Astrocyte (in vitro differentiated cells and primary cell): Measurements from ENCODE around the gene PLIN4. TPM values are rescaled to one million over a fixed set of nuclear protein-coding genes. Genes with fewer than 3 reads are reported as not detected.

Experiments
- DNase-seq: peaks from one replicate; pipeline ENCODE4 v3.0.0-alpha.2; 2010; ENCODE audit warnings: low read depth
- FAIRE-seq: peaks from 2 replicates; lab custom pipeline; 2011; peaks lifted over from hg19 to GRCh38; lab: Jason Lieb, UNC
- H2AFZ ChIP-seq: 2 replicates; pipeline ENCODE4 v1.6.0; 2012; ENCODE audit warnings: low read depth, low read length, inconsistent platforms
- H3K27ac ChIP-seq: 2 replicates; pipeline ENCODE4 v1.5.1; 2011; ENCODE audit warnings: low read depth, low read length, inconsistent platforms
- H3K27me3 ChIP-seq: 2 replicates; pipeline ENCODE4 v1.6.0; 2011; ENCODE audit warnings: low read length, inconsistent platforms; ENCODE audit not compliant: insufficient read depth
- H3K36me3 ChIP-seq: 2 replicates; pipeline ENCODE4 v1.5.1; 2011; ENCODE audit warnings: low read length, inconsistent platforms; ENCODE audit not compliant: insufficient read depth
- H3K4me1 ChIP-seq: 2 replicates; pipeline ENCODE4 v1.5.1; 2011; ENCODE audit warnings: low read length, inconsistent platforms; ENCODE audit not compliant: insufficient read depth
- H3K4me2 ChIP-seq: 2 replicates; pipeline ENCODE4 v1.6.0; 2012; ENCODE audit warnings: low read length, inconsistent platforms
- H3K4me3 ChIP-seq: 2 replicates; pipeline ENCODE4 v1.5.1; 2011; ENCODE audit warnings: low read depth, mild to moderate bottlenecking, low read length, inconsistent platforms; ENCODE audit not compliant: insufficient read depth
- H3K79me2 ChIP-seq: 2 replicates; pipeline ENCODE4 v1.6.0; 2012; ENCODE audit warnings: mild to moderate bottlenecking, low read length, inconsistent platforms; ENCODE audit not compliant: insufficient read depth
- H3K9ac ChIP-seq: 2 replicates; pipeline ENCODE4 v1.6.0; 2012; ENCODE audit warnings: mild to moderate bottlenecking, low read length, inconsistent platforms
- H3K9me3 ChIP-seq: 2 replicates; pipeline ENCODE4 v1.5.1; 2012; ENCODE audit warnings: low read depth, mild to moderate bottlenecking, low read length, inconsistent platforms; ENCODE audit not compliant: insufficient read depth
- H4K20me1 ChIP-seq: 2 replicates; pipeline ENCODE4 v1.6.0; 2012; ENCODE audit warnings: low read length, inconsistent platforms; ENCODE audit not compliant: insufficient read depth
- H3K27ac Mint-ChIP-seq: one replicate; pipeline ENCODE4 v1.8.0; 2021; ENCODE audit warnings: mild to moderate bottlenecking, mixed read lengths; ENCODE audit not compliant: unreplicated experiment
- H3K27me3 Mint-ChIP-seq: one replicate; pipeline ENCODE4 v1.8.0; 2021; ENCODE audit warnings: low read depth, mixed read lengths; ENCODE audit not compliant: unreplicated experiment
- H3K36me3 Mint-ChIP-seq: one replicate; pipeline ENCODE4 v1.8.0; 2021; ENCODE audit warnings: low read depth, mixed read lengths; ENCODE audit not compliant: unreplicated experiment
- H3K4me1 Mint-ChIP-seq: one replicate; pipeline ENCODE4 v1.8.0; 2021; ENCODE audit warnings: low read depth, mixed read lengths; ENCODE audit not compliant: unreplicated experiment
- H3K4me3 Mint-ChIP-seq: one replicate; pipeline ENCODE4 v1.8.0; 2021; ENCODE audit warnings: mild to moderate bottlenecking, moderate library complexity, mixed read lengths; ENCODE audit not compliant: unreplicated experiment
- H3K9me3 Mint-ChIP-seq: one replicate; pipeline ENCODE4 v1.8.0; 2021; ENCODE audit warnings: mild to moderate bottlenecking, mixed read lengths; ENCODE audit not compliant: unreplicated experiment
- CTCF ChIP-seq: IDR thresholded peaks from 2 replicates; pipeline ENCODE4 v1.5.1; 2011; ENCODE audit warnings: low read depth, mild to moderate bottlenecking, inconsistent platforms, low read length, moderate library complexity; ENCODE audit not compliant: insufficient read depth
- EZH2 ChIP-seq: IDR thresholded peaks from 2 replicates; pipeline ENCODE4 v1.6.1; 2012; ENCODE audit warnings: mild to moderate bottlenecking, low read length, inconsistent platforms; ENCODE audit not compliant: insufficient read depth
- total RNA-seq: library from RNA; stranded (reverse); gene quantifications from 2 replicates; pipeline ENCODE4 v1.2.1, GENCODE V29; 2021

PLIN4 gene
- total RNA-seq, 1 donor from 2014 or later = 0.05 TPM

GRCh38 chr19:4522291-4523002 lies 4.2 kb upstream of the PLIN4 start:
- no peak overlapping the region for H3K4me3 Mint-ChIP-seq
- no peaks in the 10 kb centered on the region for H3K36me3 Mint-ChIP-seq
- H3K9me3 Mint-ChIP-seq = peaks cover 3% of the 10 kb centered on the region
- Histone ChIP-seq H3K36me3 (no peaks in the 10 kb centered on the region), H3K4me1 (no peaks in the 10 kb centered on the region), H3K4me3 (no peak overlapping the region), H3K9ac (no peak overlapping the region), H4K20me1 (no peaks in the 10 kb centered on the region), H3K4me2 (no peak overlapping the region), H3K27ac (no peak overlapping the region), H3K27me3 (no peaks in the 10 kb centered on the region), H3K79me2 (no peaks in the 10 kb centered on the region), H3K9me3 (no peaks in the 10 kb centered on the region), H2AFZ (no peak overlapping the region)
- peaks cover 6% of the 10 kb centered on the region for H3K4me1 Mint-ChIP-seq
- FAIRE-seq (no peak), DNase-seq (no peak)
- TF ChIP-seq EZH2 (no peak), CTCF (no peak)
- peaks cover 23% of the 10 kb centered on the region for H3K27me3 Mint-ChIP-seq
- H3K27ac Mint-ChIP-seq = no peak overlapping the region

GRCh38 chr19:4521888-4522242 lies 3.6 kb upstream of the PLIN4 start:
- Mint-ChIP-seq H3K9me3 (peaks cover 3% of the 10 kb centered on the region), H3K27ac (no peak overlapping the region), H3K4me3 (no peak overlapping the region), H3K36me3 (no peaks in the 10 kb centered on the region), H3K27me3 (peaks cover 23% of the 10 kb centered on the region), H3K4me1 (peaks cover 6% of the 10 kb centered on the region)
- Histone ChIP-seq H3K4me1 (no peaks in the 10 kb centered on the region), H3K4me2 (no peak overlapping the region), H3K27me3 (no peaks in the 10 kb centered on the region), H2AFZ (no peak overlapping the region), H3K36me3 (no peaks in the 10 kb centered on the region), H3K4me3 (no peak overlapping the region), H3K9ac (no peak overlapping the region), H3K79me2 (no peaks in the 10 kb centered on the region), H3K27ac (no peak overlapping the region), H4K20me1 (no peaks in the 10 kb centered on the region), H3K9me3 (no peaks in the 10 kb centered on the region)
- TF ChIP-seq EZH2 = no peak
- TF ChIP-seq CTCF = no peak
- no peak for FAIRE-seq
- DNase-seq = no peak

- H3K4me1 ChIP-seq = no peaks in the 10 kb centered on the region
- Mint-ChIP-seq H3K27ac (no peak overlapping the region), H3K36me3 (no peaks in the 10 kb centered on the region), H3K4me3 (no peak overlapping the region), H3K4me1 (peaks cover 6% of the 10 kb centered on the region), H3K9me3 (peaks cover 3% of the 10 kb centered on the region), H3K27me3 (peaks cover 23% of the 10 kb centered on the region)
- no peak overlapping the region for H3K27ac ChIP-seq
- no peaks in the 10 kb centered on the region for H4K20me1 ChIP-seq
- H3K79me2 ChIP-seq = no peaks in the 10 kb centered on the region
- no peak overlapping the region for H3K4me3 ChIP-seq
- no peak overlapping the region for H2AFZ ChIP-seq
- H3K9ac ChIP-seq = no peak overlapping the region
- FAIRE-seq (no peak), DNase-seq (no peak)
- TF ChIP-seq CTCF (no peak), EZH2 (no peak)
- H3K36me3 ChIP-seq = no peaks in the 10 kb centered on the region
- H3K4me2 ChIP-seq = no peak overlapping the region
- H3K27me3 ChIP-seq = no peaks in the 10 kb centered on the region
- H3K9me3 ChIP-seq = no peaks in the 10 kb centered on the region
These were observed 3.0 kb upstream of the PLIN4 start for GRCh38 chr19:4521170-4521887.
